Measurements from ENCODE around the gene DDC. TPM values are rescaled to one million over a fixed set of nuclear protein-coding genes. Genes with fewer than 3 reads are reported as not detected.
A peak's percentile ranks its signal among the peaks of the same experiment; 100 is the strongest.
"Not testable (repeated sequence)": the region's sequence is repeated elsewhere in the genome, so short reads cannot be mapped to it uniquely, and the experiment has no call there.

DDC gene
- total RNA-seq, 1 experiment from 2014 or later, result not detected

DNA sequence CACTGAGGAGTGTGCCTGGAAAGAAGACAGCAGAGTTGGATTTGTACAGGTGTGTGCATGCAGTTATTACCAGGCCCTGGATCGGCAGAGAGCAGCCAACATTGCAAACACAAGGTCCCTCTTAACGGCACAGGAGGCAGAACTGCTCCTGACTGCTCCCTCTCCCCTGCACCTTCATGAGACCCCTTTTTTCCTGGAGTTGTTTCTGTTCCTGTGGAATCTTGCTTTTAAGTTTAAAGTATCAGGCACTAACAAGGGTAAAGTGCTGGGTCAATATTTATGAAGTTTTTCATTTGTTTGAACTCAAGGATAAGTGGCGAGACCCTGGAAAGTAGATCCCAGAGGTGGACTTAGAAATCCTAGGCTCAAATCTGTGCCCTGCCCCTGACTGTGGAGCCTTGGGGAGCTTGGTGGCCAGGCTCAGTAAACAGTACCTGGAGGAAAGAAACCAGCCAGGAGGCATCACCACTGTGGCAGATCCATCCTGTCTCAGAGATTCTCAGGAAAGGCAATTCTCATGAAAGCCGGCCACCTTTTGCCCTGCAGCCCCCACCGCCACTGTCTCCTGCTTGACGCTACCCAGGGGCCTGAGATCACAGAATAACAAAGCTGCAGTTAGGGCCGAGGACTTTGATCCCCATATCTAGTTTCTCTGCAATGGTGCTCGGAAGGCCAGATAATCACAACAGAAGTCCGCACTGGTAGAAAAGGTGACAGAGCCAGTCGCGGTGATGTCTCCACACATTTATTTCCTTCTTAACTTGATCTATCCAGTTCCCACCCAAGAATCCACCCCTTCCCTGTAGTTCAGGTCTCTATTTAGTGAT, 36.7 kb downstream of the DDC start:
- DNase-seq (ENCODE audit: low read depth), result no peak

DNA sequence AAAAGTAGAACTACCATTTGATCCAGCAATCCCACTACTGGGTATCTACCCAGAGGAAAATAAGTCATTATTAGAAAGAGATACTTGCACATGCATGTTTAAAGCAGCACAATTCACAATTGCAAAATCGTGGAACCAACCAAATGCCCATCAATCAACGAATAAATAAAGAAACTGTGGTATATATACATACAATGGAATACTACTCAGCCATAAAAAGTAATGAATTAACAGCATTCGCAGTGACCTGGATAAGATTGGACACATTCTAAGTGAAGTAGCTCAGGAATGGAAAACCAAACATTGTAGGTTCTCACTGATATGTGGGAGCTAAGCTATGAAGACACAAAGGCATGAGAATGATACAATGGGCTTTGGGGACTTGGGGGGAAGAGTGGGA, 45.9 kb downstream of the DDC start:
- not testable (repeated sequence) for DNase-seq (ENCODE audit: low read depth)

DNA sequence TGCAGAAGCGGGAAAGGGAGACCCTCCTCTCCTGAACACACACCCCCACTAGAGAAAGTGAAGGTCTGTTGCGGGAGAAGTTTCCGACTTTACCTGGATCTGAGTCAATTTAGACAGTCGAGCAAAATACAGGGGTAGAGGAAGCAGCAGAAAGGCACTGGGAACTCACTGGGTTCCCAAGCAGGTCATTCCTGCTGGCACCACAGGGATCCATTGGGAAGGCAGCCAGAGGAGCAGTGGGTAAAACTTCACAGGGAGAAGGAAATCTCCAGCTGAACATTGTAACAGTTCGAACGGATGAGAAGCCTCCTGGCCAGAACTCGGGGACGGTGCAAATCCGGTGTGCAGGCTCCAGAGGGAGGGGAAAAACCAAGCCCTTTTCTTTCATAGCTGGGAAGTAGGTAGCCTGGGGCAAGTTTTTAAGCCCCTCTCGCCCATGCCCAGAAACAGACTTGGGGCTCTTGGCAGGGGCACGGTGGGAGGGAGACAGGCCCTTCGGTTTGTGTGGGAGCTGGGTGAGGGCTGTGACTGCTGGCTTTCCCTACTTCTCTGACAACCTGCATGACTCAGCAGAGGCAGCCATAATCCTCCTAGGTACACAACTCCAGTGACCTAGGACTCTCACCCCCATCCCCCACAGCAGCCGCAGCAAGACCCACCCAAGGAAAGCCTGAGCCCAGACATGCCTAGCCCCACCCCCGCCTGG, 51.9 kb downstream of the DDC start:
- DNase-seq (ENCODE audit: low read depth), result no peak

DNA sequence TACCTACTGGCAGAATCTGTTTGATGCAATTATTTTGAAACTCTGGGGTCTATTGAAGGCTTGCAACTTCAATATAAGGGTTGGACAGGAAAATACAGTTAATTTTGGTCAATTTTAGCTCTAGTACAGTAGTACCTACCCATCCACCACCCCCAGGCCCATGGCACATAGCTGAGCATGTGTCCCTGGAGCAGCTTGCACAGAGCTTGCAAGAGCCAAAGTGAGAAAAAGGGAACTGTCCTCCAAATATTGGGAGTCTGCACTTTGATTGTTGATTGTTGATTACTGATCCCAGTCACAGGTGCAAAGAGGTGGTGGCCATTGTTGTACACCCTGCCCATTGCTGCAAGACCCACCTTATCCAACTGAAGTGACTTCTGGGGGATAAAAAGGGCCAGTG, 52.8 kb downstream of the DDC start:
- DNase-seq (ENCODE audit: low read depth), result no peak

DNA sequence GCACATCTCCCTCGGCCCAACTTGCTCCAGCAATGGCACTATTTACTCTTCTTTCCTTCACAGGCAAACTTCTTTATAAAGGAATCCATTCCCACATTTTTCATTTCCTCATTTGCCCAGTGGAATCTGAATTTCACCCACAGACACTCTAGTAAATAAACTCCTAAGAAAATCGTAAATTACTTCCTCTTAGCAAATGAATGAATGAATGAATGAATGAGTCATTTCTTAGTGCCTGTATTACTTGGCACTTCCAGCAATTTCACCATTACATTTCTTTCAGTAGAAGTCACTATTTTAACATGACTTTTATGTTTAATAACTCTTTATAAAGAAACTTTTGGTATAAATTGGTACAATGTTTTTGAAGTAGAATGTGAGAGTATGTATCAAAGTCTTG, 55.7 kb downstream of the DDC start:
- no peak for DNase-seq (ENCODE audit: low read depth)

DNA sequence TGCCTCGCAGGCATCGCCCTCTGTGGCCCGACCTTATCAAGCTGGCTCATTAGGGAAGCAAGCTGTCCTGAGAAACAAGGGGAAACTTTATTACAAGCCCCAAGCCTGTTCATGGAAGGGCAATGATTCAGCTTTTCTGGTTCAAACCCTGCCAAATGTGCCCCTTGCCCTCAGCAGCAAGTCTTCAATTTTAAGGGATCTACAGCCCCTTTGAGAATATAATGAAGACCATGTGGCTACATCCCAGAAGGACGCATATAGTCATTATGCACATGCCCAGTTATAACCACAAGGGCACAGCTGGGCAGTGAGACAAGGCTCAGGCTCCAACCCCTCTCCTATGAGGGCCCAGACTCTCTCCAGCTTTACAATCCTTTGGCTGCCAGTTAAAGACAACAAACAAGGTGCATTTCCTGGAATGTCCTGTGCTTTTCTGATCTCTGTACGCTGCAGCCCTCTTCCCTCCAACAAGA, 56.7 kb downstream of the DDC start:
- DNase-seq (ENCODE audit: low read depth), result no peak

DNA sequence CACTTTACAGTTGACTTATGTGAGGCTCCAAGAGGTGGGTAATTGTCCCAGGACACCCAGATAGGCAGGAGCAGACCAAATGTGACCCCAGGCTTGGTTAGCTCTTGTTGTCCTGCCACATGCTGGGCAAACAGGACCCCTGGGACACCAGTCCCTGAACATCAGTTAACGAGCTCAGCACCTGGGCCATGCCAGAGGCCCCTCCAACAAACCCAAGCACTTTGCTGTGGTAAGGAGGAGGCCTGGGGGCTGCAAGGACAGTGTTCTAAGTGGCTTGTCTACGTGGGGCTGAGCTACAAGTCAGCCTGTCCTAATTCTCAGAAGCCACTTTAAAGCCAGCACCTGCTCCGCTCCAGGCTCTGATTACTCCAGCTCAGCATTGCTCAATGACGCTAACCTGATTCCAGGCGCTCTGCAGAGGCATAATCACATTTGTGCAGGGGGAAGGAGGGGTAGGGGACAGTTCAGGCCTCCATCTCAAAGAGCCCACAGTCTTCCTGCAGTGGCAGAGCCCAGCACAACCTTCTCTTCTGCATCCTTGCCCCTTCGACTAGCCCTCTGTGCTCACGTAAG, 57.2 kb downstream of the DDC start:
- no peak for DNase-seq (ENCODE audit: low read depth)

DNA sequence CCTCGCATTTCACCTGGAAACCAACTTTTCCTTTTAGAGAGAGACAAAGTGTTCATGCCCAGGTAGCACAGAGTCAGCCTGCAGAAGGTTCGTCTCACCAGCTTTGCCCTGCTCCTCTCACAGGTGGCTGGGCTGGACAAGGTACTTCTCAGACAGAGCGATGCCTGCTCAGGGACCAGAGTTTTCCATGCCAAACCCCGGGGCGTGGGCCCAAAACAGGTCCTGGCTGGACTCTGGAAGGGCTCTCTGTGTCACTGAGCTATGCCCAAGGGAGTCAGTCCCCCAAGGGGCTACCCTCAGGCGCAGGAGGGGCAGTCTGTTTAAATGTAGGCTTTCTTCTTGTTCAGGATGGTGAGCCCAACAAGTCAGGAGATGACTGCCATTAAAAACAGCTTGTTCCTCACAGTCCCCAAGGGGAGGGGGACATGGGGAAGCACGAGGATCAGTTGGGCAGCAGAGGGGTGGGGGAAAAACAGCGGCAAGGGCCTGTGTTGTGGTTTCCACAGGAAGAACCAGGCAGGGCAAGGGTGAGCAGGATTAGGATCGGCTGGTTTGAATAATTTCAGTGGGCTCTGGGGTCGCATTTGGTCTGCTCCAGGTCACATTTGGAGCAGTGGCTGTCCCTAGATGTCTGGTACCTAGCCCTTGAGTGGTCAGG, 59.5 kb downstream of the DDC start:
- DNase-seq (ENCODE audit: low read depth), result no peak

DNA sequence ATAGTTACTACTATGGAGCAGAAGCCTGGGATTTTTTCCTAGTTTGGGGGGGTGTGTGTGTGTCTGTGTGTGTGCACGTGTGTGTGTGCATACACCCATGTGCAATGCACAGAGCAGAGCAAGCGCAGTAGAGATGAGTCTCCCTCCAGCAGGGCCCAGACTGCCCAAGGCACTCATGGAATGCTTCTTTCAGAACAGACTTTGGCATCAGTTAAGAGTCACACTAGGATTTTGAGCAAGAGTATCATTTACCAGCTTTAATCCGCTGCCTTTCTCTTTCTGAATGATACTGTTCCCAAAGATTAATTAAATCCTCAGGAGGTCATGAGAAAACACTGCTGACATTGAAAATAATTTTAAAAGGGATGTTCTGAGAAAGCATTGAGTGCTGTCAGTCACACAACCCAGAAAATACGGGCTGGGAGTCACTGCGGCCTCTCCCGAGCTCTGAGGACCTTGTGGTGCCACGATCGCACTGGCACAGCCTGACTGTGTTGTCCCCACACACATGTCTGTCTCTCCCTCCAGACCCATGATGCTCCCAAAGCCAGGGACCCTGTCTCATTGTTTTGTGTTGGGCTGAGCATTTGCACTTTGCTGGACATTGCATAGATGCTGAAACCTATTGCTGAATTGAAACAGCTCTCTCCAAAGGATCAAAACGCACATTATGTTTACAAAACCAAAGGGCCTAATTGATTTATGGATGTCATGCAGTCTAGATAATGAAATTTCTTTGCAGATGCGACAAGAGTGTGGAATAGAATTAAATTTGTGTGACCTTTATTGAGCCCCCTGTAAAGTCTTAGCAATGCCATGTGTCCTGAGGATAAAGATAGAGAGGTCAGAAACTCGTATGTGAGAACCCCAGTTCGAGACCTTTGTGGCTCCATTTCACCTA, 60.3 kb downstream of the DDC start:
- DNase-seq (ENCODE audit: low read depth), result no peak

DNA sequence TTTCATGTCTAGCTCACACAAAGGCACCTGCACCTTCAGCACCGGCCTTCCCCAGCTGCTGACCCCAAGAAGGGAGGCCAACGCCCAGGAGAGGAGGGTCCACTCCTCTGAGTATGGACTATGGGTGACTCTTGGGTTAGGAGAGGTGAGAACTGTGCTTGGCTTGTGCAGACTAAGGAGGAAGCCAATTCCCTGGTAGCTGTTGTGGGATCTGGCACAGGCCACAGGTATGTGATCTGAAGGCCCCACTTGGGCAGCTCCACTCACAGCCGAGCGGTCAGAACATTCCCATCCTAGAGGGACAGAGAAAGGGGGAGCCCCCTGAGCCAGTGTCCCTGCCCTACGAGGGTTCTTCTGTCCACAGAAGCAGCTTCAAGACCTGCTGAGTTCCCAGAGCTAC, 62.3 kb downstream of the DDC start:
- no peak for DNase-seq (ENCODE audit: low read depth)

DNA sequence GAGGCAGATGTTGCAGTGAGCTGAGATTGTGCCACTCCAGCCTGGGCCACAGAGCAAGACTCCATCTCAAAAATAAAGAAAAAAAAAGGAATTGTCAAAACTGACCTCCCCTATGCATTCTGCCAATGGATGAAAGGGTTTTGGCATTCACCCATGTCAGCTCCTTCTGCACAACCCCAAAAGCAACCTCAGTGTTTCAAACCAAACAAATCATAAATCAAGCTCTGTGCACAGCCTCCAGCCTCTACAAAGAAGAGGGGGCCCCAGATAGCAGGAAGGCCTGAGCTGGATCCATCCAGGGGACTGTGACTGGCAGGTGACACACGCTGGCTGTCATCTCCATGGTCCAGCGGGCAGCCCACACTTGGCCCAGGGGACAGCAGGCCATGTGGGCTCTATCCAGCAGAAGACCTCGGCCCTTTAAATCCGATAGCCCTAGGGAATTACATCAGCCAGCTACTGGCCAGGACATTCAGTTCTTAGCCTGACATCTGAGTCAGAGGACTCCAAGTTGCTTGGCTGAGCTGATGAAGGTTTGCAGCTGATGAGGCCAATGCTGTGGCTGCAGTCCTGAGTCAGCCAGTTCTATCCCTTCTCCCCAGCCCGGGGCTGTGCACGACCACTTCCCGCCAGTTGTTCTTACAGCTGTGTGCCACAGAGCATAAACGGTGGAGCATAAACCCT, 63.1 kb downstream of the DDC start:
- peak; percentile 92 for DNase-seq (ENCODE audit: low read depth)

DNA sequence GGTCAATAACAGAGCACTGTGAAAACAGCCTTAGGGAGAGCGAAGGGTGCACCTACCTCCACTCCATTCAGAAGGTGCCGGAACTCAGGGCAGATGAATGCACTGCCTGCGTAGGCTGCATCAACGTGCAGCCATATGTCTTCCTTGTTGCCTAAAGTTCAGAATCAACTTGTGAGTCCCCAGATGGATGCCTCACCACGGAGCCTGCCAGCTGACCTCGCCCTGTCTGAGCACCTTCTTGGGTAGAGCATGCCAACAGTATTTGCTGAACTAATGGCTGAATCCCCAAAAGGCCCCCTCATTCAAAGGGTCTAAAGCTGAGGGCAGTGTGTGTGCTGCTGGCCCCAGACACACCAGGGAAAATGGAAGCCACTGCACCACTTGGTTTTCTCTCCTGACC, 66.1 kb downstream of the DDC start:
- no peak for DNase-seq (ENCODE audit: low read depth)

DNA sequence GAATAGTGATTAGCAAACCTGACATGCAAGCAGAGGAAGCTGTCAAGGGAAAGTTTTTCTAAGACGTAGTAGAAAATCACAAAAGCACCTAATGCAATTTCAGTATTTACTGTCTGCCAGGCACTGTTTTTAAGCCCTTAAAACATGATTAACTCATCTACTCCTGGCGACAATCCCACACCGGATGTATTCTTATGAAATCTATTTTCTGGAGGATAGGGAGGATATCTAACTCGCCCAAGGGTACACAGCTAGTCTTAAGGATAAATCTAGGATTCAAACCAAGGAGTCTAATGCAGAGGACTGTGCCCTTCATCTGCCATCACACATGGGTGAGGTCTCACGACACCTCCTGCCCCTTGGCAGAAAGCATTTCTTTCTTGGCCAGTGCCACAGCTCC, 67.2 kb downstream of the DDC start:
- DNase-seq (ENCODE audit: low read depth), result peak; percentile 42

DNA sequence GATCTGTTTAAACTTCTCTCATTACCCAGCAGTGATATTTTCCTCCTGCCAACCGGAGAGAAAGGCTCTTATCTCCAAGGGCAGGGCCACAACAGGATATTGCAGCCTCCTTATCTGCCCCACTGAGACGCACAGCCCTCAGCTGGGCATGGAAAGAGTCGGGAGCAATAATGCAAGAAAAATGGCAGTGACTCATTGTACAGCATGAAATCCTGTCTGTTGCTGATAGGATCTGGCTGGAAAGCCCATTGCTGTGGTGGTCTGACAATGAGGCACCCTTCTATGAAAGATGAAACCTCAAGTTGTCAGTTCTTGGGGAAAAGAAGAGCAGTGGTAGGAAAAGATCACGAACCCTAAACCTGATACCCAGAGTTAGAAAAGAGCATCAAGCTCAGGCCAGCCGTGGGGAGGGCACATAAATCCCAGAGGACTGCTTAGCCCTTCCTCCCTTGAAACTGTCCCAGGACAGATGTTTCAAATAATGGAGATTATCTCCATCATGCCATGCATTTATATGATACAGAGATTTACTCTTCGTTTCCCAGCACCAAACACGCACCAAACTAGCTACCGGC, 68.0 kb downstream of the DDC start:
- DNase-seq (ENCODE audit: low read depth), result peak; percentile 95

DNA sequence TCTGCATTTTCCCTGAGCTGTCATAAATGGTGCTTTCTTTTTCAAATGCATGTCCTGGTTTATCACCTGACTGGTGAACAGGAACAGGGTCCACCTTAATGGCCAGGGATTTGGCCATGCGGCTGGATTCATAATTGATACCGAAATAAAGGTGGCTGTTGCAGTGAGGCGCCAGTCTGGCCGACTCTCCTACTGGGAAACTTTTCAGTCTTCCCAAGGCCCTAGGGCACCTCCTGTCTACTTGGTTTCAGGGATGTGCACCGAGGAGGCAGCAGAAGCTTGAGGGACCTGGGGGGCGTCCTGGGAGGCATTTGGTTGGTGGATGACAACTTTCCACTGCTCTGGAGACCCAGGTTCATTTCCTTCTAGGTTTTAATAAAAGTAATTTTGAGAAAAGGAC, 68.6 kb downstream of the DDC start:
- no peak for DNase-seq (ENCODE audit: low read depth)

DNA sequence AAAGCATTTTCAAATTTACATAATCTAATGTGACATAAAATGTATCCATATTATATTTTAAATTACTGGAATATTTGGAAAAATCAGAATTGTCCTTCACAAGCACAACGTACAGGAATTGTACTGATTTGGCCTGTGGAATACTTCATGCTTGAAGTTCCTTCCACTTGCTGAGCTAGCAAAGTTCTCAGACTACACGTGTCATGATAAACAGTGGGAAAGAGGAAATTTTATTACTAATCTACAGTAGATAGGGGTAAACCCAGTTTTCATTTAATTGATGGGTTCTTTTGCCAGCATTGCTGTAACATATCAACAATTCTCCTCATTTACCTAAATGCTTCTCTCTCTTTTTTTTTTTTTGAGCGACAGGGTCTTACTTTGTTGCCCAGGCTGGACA, 69.5 kb downstream of the DDC start:
- no peak for DNase-seq (ENCODE audit: low read depth)

DNA sequence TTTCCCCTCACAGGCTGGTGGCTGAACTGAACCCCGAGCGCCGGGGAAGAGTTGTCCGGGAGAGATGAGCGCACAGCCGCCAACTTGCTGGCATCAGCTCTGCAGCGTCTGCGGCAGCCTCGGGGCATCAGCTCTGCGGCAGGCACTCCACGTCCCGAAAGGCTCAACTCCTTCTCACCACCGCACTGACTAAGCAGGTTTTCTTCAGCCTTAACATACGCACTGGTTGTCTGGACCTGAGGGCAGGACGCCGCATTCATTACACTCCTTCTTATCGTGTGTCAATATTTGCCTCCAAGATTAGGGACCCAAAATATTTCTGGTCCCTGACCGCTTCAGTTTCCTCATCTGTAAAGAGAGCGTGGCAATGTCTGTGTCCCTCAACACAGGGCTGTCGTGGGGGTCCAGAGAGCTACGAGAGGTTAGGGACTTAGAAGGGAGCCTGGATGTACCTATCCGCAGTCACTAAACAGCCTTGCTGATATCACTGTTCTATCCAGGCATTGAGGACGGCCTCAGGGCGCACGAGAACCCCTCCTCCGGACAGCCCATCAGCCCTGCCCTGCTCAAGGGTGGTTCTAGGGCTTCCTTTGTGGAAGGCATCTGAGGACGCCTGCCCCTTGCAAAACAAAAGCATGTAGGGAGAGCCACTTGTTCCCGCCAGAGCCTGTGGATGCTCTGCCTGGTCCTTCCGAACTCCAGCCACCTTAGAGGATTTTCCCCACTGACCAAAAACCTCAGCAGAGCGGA, 72.3 kb downstream of the DDC start:
- DNase-seq (ENCODE audit: low read depth), result no peak

DNA sequence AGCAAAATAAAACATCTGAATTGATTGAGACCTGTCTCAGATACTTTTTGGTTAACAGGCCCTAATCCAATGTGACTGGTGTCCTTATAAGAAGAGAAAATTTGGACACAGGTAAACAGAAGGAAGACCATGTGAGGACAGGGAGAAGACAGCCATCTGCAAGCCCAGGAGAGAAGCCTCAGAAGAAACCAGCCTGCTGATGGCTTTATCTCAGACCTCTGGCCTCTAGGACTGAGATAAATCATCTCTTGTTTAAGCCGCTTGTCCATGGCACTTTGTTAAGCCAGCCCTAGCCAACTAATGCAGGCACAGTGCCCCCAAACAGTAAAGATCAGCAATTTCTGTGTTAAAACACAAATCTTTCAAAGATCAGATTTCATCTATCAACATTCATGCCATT, 73.3 kb downstream of the DDC start:
- DNase-seq (ENCODE audit: low read depth), result no peak

DNA sequence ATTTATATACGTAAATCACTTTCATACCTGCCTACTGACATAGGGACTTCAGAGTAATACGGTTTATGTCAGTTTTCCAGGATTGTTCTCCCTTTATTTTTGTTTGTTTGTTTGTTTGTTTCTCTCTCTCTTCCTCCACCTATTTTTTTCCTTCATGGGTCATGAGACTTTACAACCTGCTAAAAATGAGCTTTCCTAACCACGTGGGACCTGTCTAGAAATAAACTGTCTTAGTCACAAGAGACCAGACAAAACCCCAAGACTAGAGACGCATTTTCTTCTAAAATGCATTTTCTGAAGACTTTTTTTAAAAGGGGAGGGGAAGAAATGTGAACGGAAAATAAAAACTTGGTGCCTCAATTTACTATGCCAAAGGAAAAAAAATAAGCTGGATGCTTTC, 74.0 kb downstream of the DDC start:
- DNase-seq (ENCODE audit: low read depth), result no peak

DNA sequence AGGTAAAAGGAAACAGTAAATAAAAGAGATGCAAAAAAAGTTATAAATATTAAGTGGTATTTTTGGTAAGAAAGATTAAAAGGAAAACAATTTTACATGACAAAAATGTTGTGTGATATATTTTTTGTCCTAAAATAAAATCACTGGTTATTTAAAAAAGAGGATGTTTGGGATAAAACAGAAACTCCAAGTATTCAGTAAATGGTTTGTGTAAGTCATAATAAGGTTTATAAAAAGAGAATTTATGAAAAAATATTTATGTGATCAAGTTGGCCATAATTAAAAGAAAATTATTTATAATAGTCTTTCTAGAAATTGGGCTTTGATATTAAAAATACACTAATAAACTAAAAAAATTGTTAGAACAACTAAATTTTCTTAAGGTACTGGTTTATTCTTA, 76.8 kb downstream of the DDC start:
- DNase-seq (ENCODE audit: low read depth), result no peak
